ENCODE data around the gene PBX2. TPM values are rescaled to one million over a fixed set of nuclear protein-coding genes. Genes with fewer than 3 reads are reported as not detected.
"Not testable (repeated sequence)": the region's sequence is repeated elsewhere in the genome, so short reads cannot be mapped to it uniquely, and the experiment has no call there.

Gene PBX2
- polyA plus RNA-seq (ENCODE audit: insufficient read length in 4 of 4): 100 to 1,000 TPM; 135 to 202 (median 172) TPM

GRCh38 chr6:32190054-32190851, at the start of gene PBX2:
TSS of gene PBX2 (minus strand) at chr6:32190202. CDS start at chr6:32189915, 287 bp downstream.
- peak; percentile 87 to 93 (median 91) for DNase-seq (ENCODE audit: low read depth in 4 of 4, low spot score in 3 of 4)

GRCh38 chr6:32239462-32239861, 49.5 kb upstream of the PBX2 start:
- no peak for DNase-seq (ENCODE audit: low read depth in 4 of 4, low spot score in 3 of 4)

GRCh38 chr6:32234934-32235333, 44.9 kb upstream of the PBX2 start:
- DNase-seq (ENCODE audit: low read depth in 4 of 4, low spot score in 3 of 4): no peak

GRCh38 chr6:32226434-32226833, 36.4 kb upstream of the PBX2 start:
- DNase-seq (ENCODE audit: low read depth in 4 of 4, low spot score in 3 of 4): no peak

DNA sequence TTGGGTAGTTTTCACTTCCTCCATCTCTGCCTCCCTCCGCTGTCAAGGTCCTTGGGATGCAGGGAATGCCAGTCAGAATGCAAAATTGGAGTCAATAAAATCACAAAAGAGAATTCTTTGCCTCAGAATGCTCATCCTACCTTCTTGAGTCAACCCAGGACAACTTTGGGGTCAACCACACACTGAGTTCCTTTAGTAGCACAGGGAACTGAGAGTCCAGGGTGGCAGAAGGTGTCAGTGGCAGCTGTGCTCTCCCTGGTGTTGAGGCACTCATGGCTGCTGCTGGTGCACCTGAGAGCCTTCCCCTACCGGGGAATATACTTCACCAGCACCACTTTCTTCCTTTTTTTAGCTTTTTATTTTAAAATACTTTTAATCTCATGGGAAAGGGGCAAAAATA, 34.7 kb upstream of the PBX2 start:
- no peak for DNase-seq (ENCODE audit: low read depth in 4 of 4, low spot score in 3 of 4)

DNA sequence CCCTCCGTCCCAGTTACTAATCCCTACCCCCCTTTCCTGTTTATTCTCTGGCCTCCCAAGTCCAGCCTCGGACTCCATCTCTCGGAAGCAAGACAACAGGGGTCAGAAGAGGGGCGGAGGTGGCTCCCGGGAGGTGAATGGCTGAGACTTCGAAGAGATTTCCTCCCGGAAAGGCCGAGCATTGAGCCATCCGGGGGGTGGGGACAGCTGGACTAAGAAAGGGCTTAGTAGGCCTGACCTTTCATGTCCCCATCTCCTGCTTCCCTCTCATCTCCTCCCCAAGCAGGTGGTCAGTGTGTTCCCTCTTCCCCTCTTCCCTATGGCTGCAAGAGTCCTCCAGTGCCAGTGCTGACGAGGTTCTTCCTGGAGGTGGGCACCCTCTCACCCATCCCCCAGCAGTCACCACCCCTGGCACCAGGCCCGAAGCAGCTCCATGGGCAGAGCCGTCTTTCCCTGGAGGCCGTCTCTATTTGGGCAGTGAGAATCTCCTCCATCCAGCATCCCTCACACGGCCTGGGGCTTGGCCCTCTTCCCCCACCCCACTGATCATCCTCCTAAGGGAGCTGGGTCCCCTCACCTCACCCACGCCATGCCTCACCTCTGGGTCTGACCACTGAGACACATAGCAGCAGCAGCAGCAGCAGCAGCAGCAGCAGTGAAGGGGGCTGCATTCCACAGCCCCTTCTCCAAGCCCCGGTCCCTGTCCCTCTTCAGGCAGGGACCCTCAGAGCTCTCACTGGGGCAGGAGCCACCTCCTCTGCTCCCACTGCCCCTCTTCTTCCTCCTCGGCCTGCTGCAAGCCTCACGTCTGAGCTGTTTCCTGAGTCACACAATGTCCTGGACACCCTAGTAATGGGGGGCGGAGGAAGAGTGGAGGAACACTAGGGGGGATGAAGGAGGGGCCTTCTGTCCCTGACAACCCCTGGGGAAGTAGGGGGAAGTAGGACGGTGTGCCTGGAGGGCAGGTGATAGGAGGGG, 33.5 kb upstream of the PBX2 start, which contains the start of gene NOTCH4:
NOTCH4 (minus strand) TSS at position 810 of the 978 bp plus-strand sequence; CDS start at position 671, 139 bp downstream.
- no peak for DNase-seq (ENCODE audit: low read depth in 4 of 4, low spot score in 3 of 4)

DNA sequence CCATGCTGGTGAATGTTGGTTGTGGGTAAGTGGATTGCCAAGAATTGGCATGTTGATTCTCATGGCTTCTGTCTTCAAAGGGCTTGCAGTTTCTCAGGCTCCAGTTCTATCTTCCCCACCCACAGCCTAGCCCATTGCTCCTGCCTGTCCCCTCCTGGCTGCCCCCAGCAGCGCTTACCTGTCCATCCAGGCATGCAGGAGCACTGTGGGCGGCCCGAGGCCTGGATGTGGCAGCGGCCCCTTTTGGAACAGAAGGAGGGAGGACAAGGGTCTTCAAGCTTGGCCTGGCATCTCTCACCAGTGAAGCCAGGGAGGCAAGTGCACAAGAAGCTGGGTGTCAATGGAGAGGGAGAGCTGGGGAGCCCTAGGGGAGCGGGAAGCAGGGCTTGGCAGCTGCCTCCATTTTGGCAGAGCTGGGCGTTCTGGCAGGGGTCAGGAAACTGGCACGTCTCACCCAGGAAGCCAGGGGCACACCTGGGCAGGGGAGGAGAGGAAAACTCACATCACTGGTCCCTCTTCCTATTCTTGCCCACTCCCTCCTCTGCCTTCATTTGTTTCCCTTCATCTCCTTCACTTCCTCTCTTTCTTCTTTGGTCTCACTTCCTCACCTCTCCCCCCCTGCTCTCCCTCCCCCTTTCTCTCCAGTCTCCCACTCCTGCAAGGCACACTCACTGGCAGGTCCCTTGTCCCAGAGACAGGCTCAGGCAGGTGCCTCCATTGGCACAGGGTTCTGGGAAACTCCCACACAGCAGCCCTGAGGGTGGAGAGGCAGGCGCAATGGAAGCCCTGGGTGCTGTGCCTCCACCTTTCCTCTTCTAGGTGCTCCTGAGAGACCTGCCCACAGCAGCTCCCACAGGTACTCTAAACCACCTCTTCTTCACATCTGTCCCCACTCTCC, 32.6 kb upstream of the PBX2 start:
- no peak for DNase-seq (ENCODE audit: low read depth in 4 of 4, low spot score in 3 of 4)

DNA sequence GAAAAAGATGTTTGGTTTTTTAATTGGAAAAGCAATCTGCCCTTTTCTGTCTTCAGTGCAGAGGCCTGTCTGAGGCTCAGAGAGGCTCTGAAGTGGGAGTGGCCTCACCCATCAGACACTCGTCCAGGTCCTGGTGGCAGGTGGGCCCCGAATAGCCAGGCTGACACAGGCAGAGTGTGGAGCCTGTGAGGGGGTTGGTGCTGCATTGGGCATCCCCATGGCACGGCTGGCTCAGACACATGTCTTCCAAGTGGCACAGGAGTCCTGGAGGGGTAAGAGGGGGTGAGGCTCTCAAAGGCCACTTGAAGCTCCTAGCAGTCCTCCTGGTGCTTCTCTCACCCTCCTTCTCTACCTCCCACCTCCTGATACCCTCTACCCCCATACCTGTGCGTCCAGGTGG, 30.0 kb upstream of the PBX2 start:
- DNase-seq (ENCODE audit: low read depth in 4 of 4, low spot score in 3 of 4): no peak

DNA sequence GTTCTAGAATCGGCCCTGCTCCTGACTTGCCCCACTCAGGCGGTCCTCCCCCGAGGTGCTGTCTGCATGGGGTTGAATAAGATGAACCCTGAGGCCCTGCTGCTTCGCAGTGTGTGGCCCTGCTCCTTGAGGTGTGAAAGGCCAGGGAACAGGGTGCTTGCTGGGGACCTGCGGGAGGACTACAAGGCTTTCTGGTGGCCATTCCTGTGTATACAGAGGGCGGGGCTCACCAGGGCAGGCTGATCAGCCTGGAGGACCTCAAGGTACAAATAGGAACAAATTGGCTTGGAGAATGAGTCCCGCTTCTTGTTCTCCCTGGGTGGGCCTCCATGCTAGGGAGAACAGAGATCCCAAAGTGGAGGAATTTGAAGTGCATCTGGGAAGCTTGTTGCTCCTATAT, 28.2 kb upstream of the PBX2 start:
- DNase-seq (ENCODE audit: low read depth in 4 of 4, low spot score in 3 of 4): no peak

DNA sequence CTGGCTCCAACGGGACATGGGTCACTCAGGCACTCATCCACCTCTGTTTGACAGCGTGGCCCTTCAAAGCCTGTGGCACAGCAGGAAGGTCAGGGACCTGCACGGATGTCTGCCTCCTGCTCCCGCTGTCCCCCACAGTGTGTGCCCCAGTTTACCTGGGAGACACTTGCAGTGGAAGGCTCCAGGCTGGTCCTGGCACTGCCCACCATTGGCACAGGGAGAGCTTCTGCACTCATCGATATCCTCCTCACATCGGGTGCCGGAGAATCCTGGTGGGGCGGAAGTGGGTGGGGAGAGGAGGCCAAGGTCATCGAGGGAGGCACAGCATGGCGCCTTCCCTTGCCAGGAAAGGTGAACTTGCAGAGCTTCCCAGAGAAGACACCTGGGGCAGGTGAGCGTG, 27.0 kb upstream of the PBX2 start:
- no peak for DNase-seq (ENCODE audit: low read depth in 4 of 4, low spot score in 3 of 4)

GRCh38 chr6:32216285-32216684, 26.3 kb upstream of the PBX2 start:
- no peak for DNase-seq (ENCODE audit: low read depth in 4 of 4, low spot score in 3 of 4)

GRCh38 chr6:32215617-32216016, 25.6 kb upstream of the PBX2 start:
- DNase-seq (ENCODE audit: low read depth in 4 of 4, low spot score in 3 of 4): no peak

- DNase-seq (ENCODE audit: low read depth in 4 of 4, low spot score in 3 of 4): no peak
Measured at GRCh38 chr6:32214126-32214525, 24.1 kb upstream of the PBX2 start.

DNA sequence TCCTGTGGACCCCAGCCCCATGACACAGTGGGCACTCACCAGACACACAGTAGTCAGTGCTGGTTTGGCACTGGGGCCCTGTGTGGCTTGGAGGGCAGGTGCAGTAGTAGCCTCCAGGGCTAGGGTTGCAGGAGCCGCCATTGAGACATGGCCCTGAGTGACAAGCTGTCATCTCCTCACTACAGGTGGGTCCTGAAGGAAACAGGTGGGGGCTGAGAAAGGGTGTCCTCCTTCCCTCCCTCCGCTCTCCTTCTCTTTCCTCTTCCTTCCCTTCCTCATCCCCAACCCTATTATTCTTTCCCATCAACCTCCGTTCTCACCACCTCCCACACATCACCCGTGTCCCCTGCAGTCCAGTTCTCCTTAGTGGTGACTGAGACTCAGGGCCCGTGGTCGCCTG, 23.6 kb upstream of the PBX2 start:
- DNase-seq (ENCODE audit: low read depth in 4 of 4, low spot score in 3 of 4): no peak

DNA sequence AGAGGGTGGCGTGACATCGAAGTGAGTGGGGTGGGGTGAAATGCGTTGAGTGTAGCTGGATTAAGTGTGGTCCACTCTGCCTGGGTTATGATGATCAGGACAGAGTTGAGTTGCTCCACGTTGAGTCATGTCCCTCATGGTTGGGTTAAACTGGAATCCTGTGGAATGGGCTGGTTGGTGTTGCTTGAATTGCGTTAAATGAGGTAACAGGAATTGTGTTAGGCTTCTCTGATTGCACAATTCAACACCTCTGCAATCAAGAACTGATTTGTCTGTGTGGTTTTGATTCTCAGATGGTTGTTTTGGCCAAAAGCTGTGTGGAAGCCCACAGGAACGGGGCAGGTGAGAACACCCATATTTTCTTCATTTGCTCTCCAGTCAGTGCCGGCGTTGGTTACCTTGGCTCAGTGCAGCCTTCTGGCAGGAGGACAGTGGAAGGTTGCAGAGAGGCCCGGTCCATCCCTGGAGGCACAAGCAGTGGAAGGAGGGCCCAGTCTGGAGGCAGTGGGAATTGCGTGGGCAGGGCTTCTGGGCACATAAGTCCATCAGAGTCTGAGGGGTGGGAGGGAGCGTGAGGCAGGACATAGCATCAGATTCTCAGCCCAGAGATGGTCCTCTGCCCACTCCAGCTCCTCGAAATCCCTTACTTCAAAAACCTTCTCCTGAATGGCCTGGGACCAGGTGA, 22.2 kb upstream of the PBX2 start:
- no peak for DNase-seq (ENCODE audit: low read depth in 4 of 4, low spot score in 3 of 4)

DNA sequence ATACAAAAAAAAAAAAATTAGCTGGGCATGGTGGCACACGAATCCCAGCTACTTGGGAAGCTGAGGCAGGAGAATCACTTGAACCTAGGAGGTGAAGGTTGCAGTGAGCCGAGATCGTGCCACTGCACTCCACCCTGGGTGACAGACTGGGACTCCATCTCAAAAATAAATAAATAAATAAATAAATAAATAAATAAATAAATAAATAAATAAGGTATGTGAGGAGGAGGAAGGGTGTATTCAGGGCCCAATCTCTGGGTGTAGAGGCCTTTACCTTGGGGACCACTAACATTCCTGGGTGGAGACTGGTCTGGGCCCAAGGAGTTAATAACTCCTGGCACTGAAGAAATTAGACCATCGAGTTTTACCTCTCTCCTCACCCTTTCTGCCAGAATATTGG, 21.4 kb upstream of the PBX2 start:
- not testable (repeated sequence) for DNase-seq (ENCODE audit: low read depth in 4 of 4, low spot score in 3 of 4)

DNA sequence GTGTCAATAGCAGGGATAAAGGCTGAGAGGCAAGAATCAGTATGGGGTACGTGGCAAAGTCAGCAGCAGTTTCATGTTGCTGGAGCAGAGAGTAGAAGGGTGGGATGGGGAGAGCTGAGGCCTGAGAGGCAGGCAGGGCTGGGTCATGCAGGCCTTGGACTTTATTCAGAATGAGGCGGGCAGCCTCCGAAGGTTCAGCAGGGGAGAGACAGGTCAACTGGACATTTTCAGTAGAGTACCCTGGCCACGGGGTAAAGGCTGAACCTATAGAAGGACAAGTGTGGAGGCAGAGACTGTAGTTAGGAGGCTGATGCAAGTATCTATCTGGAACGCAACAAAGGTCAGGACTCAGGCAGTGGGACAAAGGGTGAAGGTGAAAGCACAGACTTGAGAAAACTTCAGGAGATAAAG, 20.2 kb upstream of the PBX2 start:
- DNase-seq (ENCODE audit: low read depth in 4 of 4, low spot score in 3 of 4): no peak

- DNase-seq (ENCODE audit: low read depth in 4 of 4, low spot score in 3 of 4): no peak
Measured at GRCh38 chr6:32208996-32209395, 19.0 kb upstream of the PBX2 start.

DNA sequence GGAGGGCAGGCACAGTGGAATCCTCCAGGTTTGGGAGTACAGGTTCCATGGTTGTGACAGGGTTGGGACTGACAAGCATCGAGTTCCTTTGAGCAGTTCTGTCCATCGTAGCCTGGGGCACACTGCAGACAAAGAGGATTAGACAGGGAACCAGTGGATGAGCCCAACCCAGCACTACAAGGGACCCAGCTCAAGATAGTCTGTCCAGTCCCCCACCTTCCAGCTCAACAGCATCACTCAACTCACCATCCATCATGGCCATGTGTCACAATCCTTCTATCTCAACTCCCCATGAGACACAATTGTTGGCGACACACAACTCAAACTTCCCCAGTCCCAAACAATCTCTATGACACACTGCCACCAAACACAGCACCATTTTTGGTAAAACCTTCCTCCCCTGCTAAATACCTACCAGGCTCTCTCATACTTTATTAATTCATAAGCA, 14.3 kb upstream of the PBX2 start:
- no peak for DNase-seq (ENCODE audit: low read depth in 4 of 4, low spot score in 3 of 4)
